ENCODE measurements around the gene RAB3IP. TPM values are rescaled to one million over a fixed set of nuclear protein-coding genes. Genes with fewer than 3 reads are reported as not detected.

Gene RAB3IP
- total RNA-seq, 1 experiment from 2014 or later, result 30.3 TPM

- no peaks in the 10 kb centered on the region for H3K79me2 ChIP-seq (ENCODE audit: low read depth)
- no peak for DNase-seq
- intact Hi-C loops (cut with micrococcal nuclease; ENCODE audit: unreplicated experiment), result no loop called here
- no peaks in the 10 kb centered on the region for H3K4me1 ChIP-seq (replicated peaks; ENCODE audit: insufficient read depth)
- ChIA-PET CTCF (interaction anchor here (0.6 kb wide), 1 partner anchor 802 kb away, joined by 3 read pairs; no protein-coding TSS in a partner anchor), POLR2A (ENCODE audit: unreplicated experiment) (interaction anchor here (0.6 kb wide), 2 partner anchors 1189 to 1642 kb away, joined by 4 to 6 read pairs; no protein-coding TSS in a partner anchor)
- no peaks in the 10 kb centered on the region for H3F3A ChIP-seq (ENCODE audit: insufficient read depth, low read depth)
- TF ChIP-seq EZH2 (IDR thresholded peaks at IDR 0.05; ENCODE audit: low read depth) (no peak), CTCF (conservative IDR thresholded peaks at IDR 0.05) (no peak)
- H2AFZ ChIP-seq, result no peak overlapping the region
- H3K36me3 ChIP-seq (ENCODE audit: low read depth), result no peaks in the 10 kb centered on the region
- H4K20me1 ChIP-seq (ENCODE audit: insufficient read depth), result no peaks in the 10 kb centered on the region
- no peak overlapping the region for H3K27ac ChIP-seq
- H3K9me2 ChIP-seq (ENCODE audit: insufficient read depth), result no peaks in the 10 kb centered on the region
- H3K27me3 ChIP-seq (ENCODE audit: insufficient read depth, low read depth), result no peaks in the 10 kb centered on the region
- no TSS peak for BruUV-seq (replicated peaks)
- H3K4me3 ChIP-seq, result no peak overlapping the region
- no peaks in the 10 kb centered on the region for H3K9me3 ChIP-seq (ENCODE audit: insufficient read depth, low read depth)
- no peak overlapping the region for H3K4me2 ChIP-seq
These were observed 95.5 kb downstream of the RAB3IP start for GRCh38 chr12:69834147-69834546.

- no peak for DNase-seq
- no peaks in the 10 kb centered on the region for H3K36me3 ChIP-seq (ENCODE audit: low read depth)
- ChIA-PET CTCF (interaction anchor here (0.6 kb wide), 1 partner anchor 801 kb away, joined by 3 read pairs; no protein-coding TSS in a partner anchor), POLR2A (ENCODE audit: unreplicated experiment) (interaction anchor here (0.6 kb wide), 2 partner anchors 1188 to 1642 kb away, joined by 4 to 6 read pairs; no protein-coding TSS in a partner anchor)
- no peaks in the 10 kb centered on the region for H3K9me2 ChIP-seq (ENCODE audit: insufficient read depth)
- no peak overlapping the region for H2AFZ ChIP-seq
- H3K9me3 ChIP-seq (ENCODE audit: insufficient read depth, low read depth), result no peaks in the 10 kb centered on the region
- no TSS peak for BruUV-seq (replicated peaks)
- intact Hi-C loops (cut with micrococcal nuclease; ENCODE audit: unreplicated experiment), result no loop called here
- no peaks in the 10 kb centered on the region for H4K20me1 ChIP-seq (ENCODE audit: insufficient read depth)
- H3K4me3 ChIP-seq, result no peak overlapping the region
- H3K79me2 ChIP-seq (ENCODE audit: low read depth), result no peaks in the 10 kb centered on the region
- H3K4me2 ChIP-seq, result no peak overlapping the region
- no peaks in the 10 kb centered on the region for H3K27me3 ChIP-seq (ENCODE audit: insufficient read depth, low read depth)
- no peaks in the 10 kb centered on the region for H3K4me1 ChIP-seq (replicated peaks; ENCODE audit: insufficient read depth)
- no peak overlapping the region for H3K27ac ChIP-seq
- TF ChIP-seq EZH2 (IDR thresholded peaks at IDR 0.05; ENCODE audit: low read depth) (no peak), CTCF (conservative IDR thresholded peaks at IDR 0.05) (no peak)
- no peaks in the 10 kb centered on the region for H3F3A ChIP-seq (ENCODE audit: insufficient read depth, low read depth)
These were observed 95.9 kb downstream of the RAB3IP start for GRCh38 chr12:69834576-69834975.

- H3K36me3 ChIP-seq (ENCODE audit: low read depth), result no peaks in the 10 kb centered on the region
- ChIA-PET CTCF (no interaction called here), POLR2A (ENCODE audit: unreplicated experiment) (interaction anchor here (0.6 kb wide), 1 partner anchor 1146 kb away, joined by 3 read pairs; no protein-coding TSS in a partner anchor)
- no peaks in the 10 kb centered on the region for H3K79me2 ChIP-seq (ENCODE audit: low read depth)
- no TSS peak for BruUV-seq (replicated peaks)
- no peaks in the 10 kb centered on the region for H3K9me2 ChIP-seq (ENCODE audit: insufficient read depth)
- no peak for DNase-seq
- intact Hi-C loops (cut with micrococcal nuclease; ENCODE audit: unreplicated experiment), result no loop called here
- no peak overlapping the region for H3K4me3 ChIP-seq
- no peaks in the 10 kb centered on the region for H3K4me1 ChIP-seq (replicated peaks; ENCODE audit: insufficient read depth)
- TF ChIP-seq EZH2 (IDR thresholded peaks at IDR 0.05; ENCODE audit: low read depth), result no peak
- TF ChIP-seq CTCF (conservative IDR thresholded peaks at IDR 0.05), result no peak
- H3K4me2 ChIP-seq, result no peak overlapping the region
- H3F3A ChIP-seq (ENCODE audit: insufficient read depth, low read depth), result no peaks in the 10 kb centered on the region
- no peak overlapping the region for H3K27ac ChIP-seq
- H3K9me3 ChIP-seq (ENCODE audit: insufficient read depth, low read depth), result no peaks in the 10 kb centered on the region
- no peaks in the 10 kb centered on the region for H4K20me1 ChIP-seq (ENCODE audit: insufficient read depth)
- no peak overlapping the region for H2AFZ ChIP-seq
- H3K27me3 ChIP-seq (ENCODE audit: insufficient read depth, low read depth), result no peaks in the 10 kb centered on the region
These were observed 96.4 kb downstream of the RAB3IP start for GRCh38 chr12:69835081-69835480.

All from PC-9 (cell line).